Naive B cell (primary cell): Measurements from ENCODE around the gene PSD4. TPM values are rescaled to one million over a fixed set of nuclear protein-coding genes. Genes with fewer than 3 reads are reported as not detected.
A peak's percentile ranks its signal among the peaks of the same experiment; 100 is the strongest.

Experiments used
- ATAC-seq, 2 donors: fragments of 150-1000 bp; cut with Tn5 transposase; 2 replicates each; pipeline ENCODE4 v1.10.0; 2021; ENCODE audit warnings: low read depth in 2 of 2, mild to moderate bottlenecking in 2 of 2, moderate library complexity in 2 of 2
- DNase-seq: peaks from one replicate; pipeline ENCODE4 v3.0.0; 2022
- H3K27ac Mint-ChIP-seq, 6 donors: one replicate each; pipeline ENCODE4 v1.8.0; 2020 to 2022; ENCODE audit warnings: mild to moderate bottlenecking in 6 of 6, mixed read lengths in 6 of 6, moderate library complexity in 5 of 6, inconsistent platforms in 2 of 6
- H3K27me3 Mint-ChIP-seq, 3 donors: one replicate each; pipeline ENCODE4 v1.8.0; 2021 to 2022; ENCODE audit warnings: mixed read lengths in 3 of 3, mild to moderate bottlenecking in 1 of 3
- H3K36me3 Mint-ChIP-seq, 2 donors: one replicate each; pipeline ENCODE4 v1.8.0; 2020 to 2022; ENCODE audit warnings: mixed read lengths in 2 of 2, inconsistent platforms in 1 of 2, mild to moderate bottlenecking in 1 of 2
- H3K4me1 Mint-ChIP-seq, 3 donors: one replicate each; pipeline ENCODE4 v1.8.0; 2020 to 2022; ENCODE audit warnings: mixed read lengths in 3 of 3, inconsistent platforms in 1 of 3, mild to moderate bottlenecking in 1 of 3, moderate library complexity in 1 of 3
- H3K4me3 Mint-ChIP-seq, 8 donors: one replicate each; pipeline ENCODE4 v1.8.0; 2020 to 2022; ENCODE audit warnings: mild to moderate bottlenecking in 8 of 8, mixed read lengths in 8 of 8, moderate library complexity in 8 of 8, inconsistent platforms in 2 of 8
- H3K9me3 Mint-ChIP-seq, 7 donors: one replicate each; pipeline ENCODE4 v1.8.0; 2020 to 2022; ENCODE audit warnings: mixed read lengths in 7 of 7, mild to moderate bottlenecking in 5 of 7, inconsistent platforms in 2 of 7, moderate library complexity in 1 of 7
- polyA plus RNA-seq, 6 donors: library from polyadenylated mRNA; unstranded; fragments of 300-500 nt; fragmentation: Illumina TruSeq; gene quantifications; one replicate each; pipeline ENCODE4 v1.2.3, GENCODE V29; 2021; ENCODE audit warnings: low read depth in 6 of 6

PSD4 gene
- polyA plus RNA-seq, 6 donors from 2014 or later, result 16.2 to 47.5 (median 29.1) TPM

DNA sequence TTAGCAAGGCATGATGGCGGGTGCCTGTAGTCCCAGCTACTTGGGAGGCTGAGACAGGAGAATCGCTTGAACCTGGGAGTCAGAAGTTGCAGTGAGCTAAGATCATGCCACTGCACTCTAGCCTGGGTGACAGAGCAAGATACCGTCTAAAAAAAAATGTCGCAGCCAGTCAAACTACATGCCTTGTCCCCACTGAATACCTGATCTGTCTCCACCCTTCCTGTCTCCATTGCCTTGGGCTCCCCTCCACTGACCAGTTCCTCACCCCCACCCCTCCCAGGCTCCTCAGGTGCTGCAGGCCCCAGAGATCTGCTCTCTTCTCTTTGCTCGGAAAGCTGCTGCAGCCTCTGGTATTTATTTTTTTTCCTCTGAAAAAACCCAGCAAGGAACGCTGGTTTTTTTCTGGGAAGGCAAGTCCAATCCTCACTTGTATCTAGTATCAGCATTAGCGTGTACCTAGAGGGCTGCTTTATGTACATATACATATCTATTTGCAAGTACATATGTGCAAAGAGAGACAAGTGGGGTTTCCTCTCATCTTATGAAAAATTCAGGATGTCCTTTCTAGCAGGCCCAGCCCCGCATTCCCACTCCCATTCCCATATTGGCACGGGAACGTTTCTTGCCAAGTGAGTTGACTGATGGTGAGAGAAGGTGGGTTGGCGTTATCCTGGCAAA, 4.4 kb downstream of the PSD4 start:
- peaks cover 0 to 4% (median 0%) of the 10 kb centered on the region in 7 donors for H3K9me3 Mint-ChIP-seq
- H3K4me3 Mint-ChIP-seq, result peak overlapping the region; percentile 12 to 82 (median 54)
- no peak for DNase-seq
- H3K27ac Mint-ChIP-seq, result peak overlapping the region in 4 of 6 donors; percentile 14 to 87 (median 61)
- ATAC-seq, result no peak
- peaks cover 3 to 8% of the 10 kb centered on the region in 2 donors for H3K36me3 Mint-ChIP-seq
- H3K27me3 Mint-ChIP-seq, result no peaks in the 10 kb centered on the region
- H3K4me1 Mint-ChIP-seq, result peaks cover 79 to 94% (median 93%) of the 10 kb centered on the region in 3 donors

DNA sequence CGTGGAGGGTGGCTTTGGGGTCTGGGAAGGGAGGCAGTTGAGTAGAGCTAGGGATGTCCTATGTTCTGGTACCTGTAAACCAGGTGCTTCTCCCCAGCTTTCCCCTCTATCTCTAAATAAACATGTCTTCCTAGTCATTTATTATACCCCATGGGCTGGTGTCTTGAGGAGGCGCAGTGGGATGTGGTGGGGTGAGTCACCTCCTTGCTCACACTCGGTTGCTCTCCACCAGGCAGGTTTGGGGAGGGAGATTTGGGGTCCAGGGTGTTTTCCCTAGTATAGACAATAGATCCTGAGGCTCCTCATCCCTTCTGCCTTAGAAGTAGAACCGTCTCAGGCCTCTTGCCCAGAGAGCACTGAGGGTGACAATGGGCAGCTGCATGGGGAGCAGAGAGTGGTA, 5.1 kb downstream of the PSD4 start:
- Mint-ChIP-seq H3K9me3 (peaks cover 0 to 4% (median 0%) of the 10 kb centered on the region in 7 donors), H3K4me1 (peaks cover 79 to 94% (median 93%) of the 10 kb centered on the region in 3 donors), H3K27ac (peak overlapping the region in 5 of 6 donors; percentile 14 to 91 (median 84)), H3K27me3 (no peaks in the 10 kb centered on the region), H3K4me3 (peak overlapping the region in 7 of 8 donors; percentile 38 to 82 (median 62)), H3K36me3 (peaks cover 10 to 13% of the 10 kb centered on the region in 2 donors)
- no peak for ATAC-seq
- no peak for DNase-seq

DNA sequence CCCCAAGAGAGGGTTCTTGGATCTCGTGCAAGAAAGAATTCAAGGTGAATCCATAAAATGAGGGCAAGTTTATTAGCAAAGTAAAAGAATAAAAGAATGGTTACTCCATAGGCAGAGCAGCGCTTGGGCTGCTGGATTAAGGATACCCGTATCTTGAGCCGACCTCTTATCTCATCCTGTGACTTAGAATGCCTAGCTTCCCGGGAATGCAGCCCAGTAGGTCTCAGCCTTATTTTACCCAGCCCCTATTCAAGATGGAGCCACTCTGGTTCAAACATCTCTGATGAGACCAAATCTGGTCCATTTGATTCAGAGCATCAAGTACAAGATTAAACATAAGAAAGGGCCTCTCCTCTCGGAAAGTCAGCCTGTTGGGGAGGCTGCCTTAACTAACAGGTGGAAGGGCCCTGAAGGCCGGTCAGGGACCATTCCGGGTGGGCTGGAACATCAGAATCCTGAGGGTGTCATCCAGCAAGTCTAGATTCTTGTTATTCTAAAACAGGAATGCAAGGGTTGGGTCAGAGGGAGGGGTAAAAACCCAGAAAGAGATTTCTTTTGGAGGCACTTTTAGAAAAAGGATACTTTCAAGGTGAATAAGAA, 5.8 kb downstream of the PSD4 start:
- DNase-seq (no peak), ATAC-seq (no peak)
- Mint-ChIP-seq H3K4me1 (peaks cover 75 to 96% (median 90%) of the 10 kb centered on the region in 3 donors), H3K27ac (peak overlapping the region; percentile 60 to 94 (median 82)), H3K27me3 (no peaks in the 10 kb centered on the region), H3K36me3 (peaks cover 11 to 15% of the 10 kb centered on the region in 2 donors), H3K4me3 (peak overlapping the region in 7 of 8 donors; percentile 38 to 82 (median 59)), H3K9me3 (peaks cover 0 to 4% (median 0%) of the 10 kb centered on the region in 7 donors)

DNA sequence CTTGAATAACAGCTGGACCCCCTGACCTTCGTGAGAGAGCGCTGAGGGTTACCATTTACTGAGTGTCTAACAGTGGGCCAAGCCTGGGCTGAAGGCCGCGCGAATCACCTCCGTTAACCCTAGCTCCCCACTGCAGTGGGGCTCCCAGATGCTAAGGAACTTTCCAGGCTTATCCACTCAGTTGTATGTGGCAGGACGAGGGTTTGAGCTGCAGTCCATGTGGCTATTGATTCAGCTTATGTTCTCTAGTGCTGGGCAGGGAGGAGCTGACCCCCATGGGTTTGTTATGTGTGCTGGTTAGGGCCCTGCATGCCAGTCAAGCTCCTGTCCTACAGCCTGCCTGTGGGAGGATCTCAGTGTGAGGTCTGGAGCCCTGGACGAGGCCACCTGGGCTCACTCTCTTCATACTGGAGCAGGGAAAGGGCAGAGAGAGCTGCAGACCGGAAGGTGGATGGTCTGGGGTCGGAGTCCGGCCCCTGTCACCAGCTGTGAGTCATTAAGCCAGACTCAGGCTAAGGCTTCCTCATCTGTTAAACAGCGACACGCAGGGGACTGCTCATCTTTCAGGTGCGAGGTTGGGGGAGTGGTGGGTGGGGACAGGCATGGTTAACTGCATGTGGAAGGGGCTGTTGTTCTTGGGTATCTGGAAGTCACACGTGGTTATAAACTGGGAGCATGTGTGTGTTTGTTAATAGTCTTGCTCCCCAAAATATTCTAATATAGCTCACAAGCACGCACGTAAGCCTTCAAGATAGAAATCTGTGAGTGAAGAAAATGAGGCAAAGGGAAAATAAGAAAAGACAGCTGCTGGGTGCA, 6.6 kb downstream of the PSD4 start:
- Mint-ChIP-seq H3K4me1 (peaks cover 73 to 97% (median 91%) of the 10 kb centered on the region in 3 donors), H3K36me3 (peaks cover 10 to 11% of the 10 kb centered on the region in 2 donors), H3K27ac (peak overlapping the region; percentile 76 to 96 (median 81)), H3K4me3 (peak overlapping the region; percentile 56 to 80 (median 68)), H3K9me3 (peaks cover 0 to under 1% (median 0%) of the 10 kb centered on the region in 7 donors), H3K27me3 (no peaks in the 10 kb centered on the region)
- DNase-seq (no peak), ATAC-seq (no peak)

DNA sequence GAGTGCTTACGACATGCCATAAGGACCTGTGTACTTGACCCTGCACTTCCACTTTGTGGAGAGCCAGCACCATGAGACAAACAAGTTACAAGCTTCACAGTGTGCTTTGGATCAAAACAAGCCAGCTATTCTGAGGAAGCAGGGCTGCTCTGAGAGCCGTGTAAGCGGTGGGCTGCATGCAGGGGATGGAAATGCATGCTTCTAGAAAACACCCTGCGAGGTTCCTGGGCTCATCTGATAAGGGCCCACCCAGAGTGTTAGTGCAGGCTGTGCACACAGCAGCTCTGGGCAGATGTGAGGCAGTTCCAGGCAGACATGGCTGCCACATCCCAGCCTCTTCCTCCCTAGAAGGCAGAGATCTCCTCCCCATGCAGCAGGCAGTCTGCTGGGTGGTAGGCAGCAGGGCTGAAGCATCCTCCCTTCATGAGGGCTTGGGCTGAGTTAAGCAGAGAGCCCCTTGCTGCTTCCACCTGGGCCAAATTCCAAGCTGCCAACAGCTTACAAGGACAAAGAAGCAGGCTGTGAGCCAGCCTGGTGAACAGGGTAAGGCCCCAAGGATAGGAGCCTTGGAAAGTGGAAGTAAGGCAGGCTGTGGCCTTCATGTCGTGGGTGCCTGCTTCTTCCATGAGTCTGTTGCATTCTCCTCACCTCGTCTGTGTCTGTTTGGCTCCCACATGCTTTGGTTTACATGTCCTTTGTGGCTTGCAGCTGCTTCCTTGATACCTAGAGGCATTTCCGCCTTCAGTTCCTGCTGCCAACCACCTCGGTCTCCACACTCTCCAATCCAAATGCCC, 7.7 kb downstream of the PSD4 start:
- Mint-ChIP-seq H3K4me3 (peak overlapping the region; percentile 56 to 80 (median 70)), H3K36me3 (peaks cover 9 to 16% of the 10 kb centered on the region in 2 donors), H3K27me3 (no peaks in the 10 kb centered on the region), H3K27ac (peak overlapping the region in 5 of 6 donors; percentile 75 to 96 (median 82)), H3K9me3 (no peaks in the 10 kb centered on the region), H3K4me1 (peaks cover 77 to 96% (median 94%) of the 10 kb centered on the region in 3 donors)
- ATAC-seq, result peak; percentile 13 to 24
- no peak for DNase-seq

DNA sequence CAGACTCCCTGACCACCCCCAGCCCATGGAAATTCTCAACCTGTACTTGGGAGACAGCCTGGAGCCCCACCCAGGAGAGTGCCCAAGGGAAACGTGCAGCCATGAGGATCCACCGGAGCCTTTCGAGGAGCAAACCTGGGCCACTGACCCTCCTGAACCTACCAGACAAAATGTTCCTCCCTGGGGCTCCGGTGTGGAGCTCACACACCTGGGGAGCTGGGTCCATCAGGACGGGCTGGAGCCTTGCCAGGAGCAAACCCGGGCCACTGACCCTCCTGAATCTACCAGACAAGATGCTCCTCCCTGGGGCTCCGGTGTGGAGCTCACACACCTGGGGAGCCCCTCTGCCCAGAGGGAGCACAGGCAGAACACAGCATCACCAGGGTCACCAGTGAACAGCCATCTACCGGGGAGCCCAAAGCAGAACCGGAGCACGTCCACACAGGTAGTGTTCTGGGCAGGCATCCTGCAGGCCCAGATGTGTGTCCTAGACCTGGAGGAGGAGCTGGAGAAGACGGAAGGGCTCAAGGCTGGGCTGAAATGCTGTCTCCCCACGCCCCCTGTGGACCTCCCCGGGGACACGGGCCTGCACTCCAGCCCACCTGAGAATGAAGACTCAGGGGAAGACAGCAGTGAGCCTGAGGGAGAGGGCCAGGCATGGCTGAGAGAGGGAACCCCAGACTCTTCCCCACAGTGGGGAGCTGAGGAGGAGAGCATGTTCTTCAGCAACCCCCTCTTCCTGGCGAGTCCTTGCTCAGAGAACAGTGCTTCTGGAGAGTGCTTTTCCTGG, 8.9 kb downstream of the PSD4 start:
- ATAC-seq, result no peak
- H3K36me3 Mint-ChIP-seq, result peaks cover 11 to 21% of the 10 kb centered on the region in 2 donors
- peak overlapping the region in 1 of 8 donors; percentile 1 for H3K4me3 Mint-ChIP-seq

DNA sequence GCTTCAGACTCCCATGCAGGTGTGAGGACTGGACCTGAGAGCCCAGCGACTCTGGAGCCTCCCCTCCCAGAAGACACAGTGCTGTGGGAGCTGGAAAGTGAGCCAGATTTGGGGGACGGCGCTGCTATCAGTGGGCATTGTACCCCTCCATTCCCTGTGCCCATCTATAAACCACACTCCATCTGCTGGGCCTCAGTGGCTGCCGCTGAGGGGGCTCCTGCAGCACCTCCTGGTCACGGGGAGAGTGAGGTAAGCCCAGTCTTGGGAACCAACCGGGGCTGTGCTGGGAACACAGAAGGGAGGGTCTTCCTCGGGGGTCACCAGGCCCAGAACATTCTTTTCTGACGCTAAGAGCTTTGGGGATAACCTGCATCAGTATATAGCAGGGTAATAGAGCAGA, 9.5 kb downstream of the PSD4 start:
- Mint-ChIP-seq H3K4me1 (peaks cover 71 to 96% (median 89%) of the 10 kb centered on the region in 3 donors), H3K36me3 (peaks cover 13 to 26% of the 10 kb centered on the region in 2 donors), H3K4me3 (peak overlapping the region in 2 of 8 donors; percentile 45 to 54), H3K27ac (peak overlapping the region in 1 of 6 donors; percentile 75), H3K9me3 (no peaks in the 10 kb centered on the region), H3K27me3 (no peaks in the 10 kb centered on the region)
- no peak for ATAC-seq
- no peak for DNase-seq

More for the DNA sequence above, 8.9 kb downstream of the PSD4 start:
- H3K27me3 Mint-ChIP-seq, result no peaks in the 10 kb centered on the region
- no peak for DNase-seq
- H3K9me3 Mint-ChIP-seq, result no peaks in the 10 kb centered on the region
- H3K4me1 Mint-ChIP-seq, result peaks cover 71 to 96% (median 91%) of the 10 kb centered on the region in 3 donors
- H3K27ac Mint-ChIP-seq, result peak overlapping the region in 3 of 6 donors; percentile 42 to 88 (median 75)

DNA sequence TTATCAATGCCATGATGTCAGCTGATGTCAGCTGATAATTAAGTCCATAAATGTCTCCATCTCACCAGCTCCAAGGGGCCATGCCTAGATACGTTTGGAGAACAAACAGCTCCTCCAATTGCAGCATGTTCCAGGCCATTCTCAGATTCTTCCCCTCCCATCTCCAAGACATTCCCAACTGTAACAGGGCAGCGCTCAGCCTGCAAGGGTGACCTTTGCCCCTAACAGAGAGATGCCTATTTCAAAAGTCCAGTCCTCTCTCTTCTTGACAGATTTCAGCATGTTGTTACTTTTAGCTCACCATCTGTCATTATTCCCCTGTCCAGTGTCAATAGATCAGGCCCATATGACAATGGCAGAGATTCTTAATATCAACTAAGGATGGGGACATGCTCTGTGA, 9.9 kb downstream of the PSD4 start:
- no peaks in the 10 kb centered on the region for H3K9me3 Mint-ChIP-seq
- no peak for DNase-seq
- H3K27ac Mint-ChIP-seq, result peak overlapping the region in 3 of 6 donors; percentile 67 to 84 (median 75)
- peak overlapping the region in 2 of 8 donors; percentile 20 to 45 for H3K4me3 Mint-ChIP-seq
- H3K36me3 Mint-ChIP-seq, result peaks cover 13 to 26% of the 10 kb centered on the region in 2 donors
- H3K27me3 Mint-ChIP-seq, result no peaks in the 10 kb centered on the region
- ATAC-seq, result no peak
- peaks cover 67 to 96% (median 85%) of the 10 kb centered on the region in 3 donors for H3K4me1 Mint-ChIP-seq

DNA sequence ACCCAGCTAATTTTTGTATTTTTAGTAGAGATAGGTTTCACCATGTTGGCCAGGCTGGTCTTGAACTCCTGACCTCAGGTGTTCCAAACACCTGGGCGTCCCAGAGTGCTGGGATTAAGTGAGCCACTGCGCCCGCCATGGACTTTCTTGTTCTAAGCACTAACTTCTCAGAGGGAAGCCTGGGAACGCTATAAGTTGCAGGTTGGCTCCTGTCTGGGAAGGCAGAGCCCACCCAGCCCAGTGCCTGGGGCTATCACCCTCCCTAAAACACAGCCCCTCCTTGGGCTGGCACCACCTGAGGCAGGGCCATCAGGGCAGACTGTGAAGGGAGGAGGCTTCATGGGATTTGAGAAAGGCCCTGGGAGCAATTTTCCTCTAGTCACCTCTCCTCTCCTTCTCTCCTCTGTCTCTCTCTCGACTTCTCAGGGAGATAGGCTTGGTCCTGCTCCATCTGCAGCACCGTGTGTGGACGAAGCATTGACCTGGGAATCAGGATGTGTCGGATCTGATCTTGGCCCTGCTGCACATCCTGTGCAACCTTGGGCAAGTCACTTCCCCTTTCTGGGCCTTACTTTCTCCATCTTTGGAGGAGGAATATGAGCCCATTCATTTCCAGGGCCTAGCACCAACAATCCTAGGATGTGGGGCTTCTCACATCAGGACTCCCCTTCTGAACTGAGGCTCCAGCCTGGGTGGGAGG, 10.9 kb downstream of the PSD4 start:
- peaks cover 13 to 26% of the 10 kb centered on the region in 2 donors for H3K36me3 Mint-ChIP-seq
- H3K27ac Mint-ChIP-seq, result peak overlapping the region in 4 of 6 donors; percentile 39 to 90 (median 63)
- ATAC-seq (no peak), DNase-seq (no peak)
- H3K4me3 Mint-ChIP-seq, result peak overlapping the region in 2 of 8 donors; percentile 33 to 35
- no peaks in the 10 kb centered on the region for H3K9me3 Mint-ChIP-seq
- peaks cover 65 to 95% (median 85%) of the 10 kb centered on the region in 3 donors for H3K4me1 Mint-ChIP-seq
- H3K27me3 Mint-ChIP-seq, result no peaks in the 10 kb centered on the region

DNA sequence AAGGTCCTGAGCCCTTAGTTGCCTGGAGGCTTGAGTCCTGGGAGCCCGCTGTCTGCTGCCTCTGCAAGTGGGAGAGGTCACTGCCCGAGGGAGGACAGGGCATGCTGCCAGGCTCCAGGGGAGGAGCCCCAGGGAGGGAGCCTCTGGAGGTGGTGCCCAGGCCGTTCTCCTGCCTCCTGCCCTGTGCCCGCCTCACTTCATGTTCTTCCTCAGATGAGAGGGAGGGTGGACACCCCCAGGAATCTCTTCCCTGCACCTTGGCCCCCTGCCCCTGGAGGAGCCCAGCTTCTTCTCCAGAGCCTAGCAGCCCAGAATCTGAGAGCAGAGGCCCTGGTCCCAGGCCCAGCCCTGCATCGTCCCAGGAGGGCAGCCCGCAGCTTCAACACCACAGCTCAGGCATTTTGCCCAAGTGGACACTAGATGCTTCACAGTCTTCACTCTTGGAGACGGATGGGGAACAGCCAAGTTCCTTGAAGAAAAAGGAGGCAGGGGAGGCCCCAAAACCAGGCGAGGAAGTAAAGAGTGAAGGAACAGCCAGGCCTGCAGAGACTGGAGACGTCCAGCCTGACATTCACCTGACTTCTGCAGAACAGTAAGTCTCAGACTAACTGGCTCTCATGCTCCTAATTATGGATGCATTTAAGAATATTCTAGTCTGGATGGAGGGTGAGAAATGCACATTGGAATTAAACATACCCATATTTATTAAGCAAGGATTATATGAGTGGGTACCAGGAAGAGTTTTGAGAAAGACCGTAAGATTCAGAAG, 12.1 kb downstream of the PSD4 start:
- H3K4me3 Mint-ChIP-seq, result peak overlapping the region in 3 of 8 donors; percentile 7 to 34 (median 21)
- peak overlapping the region in 4 of 6 donors; percentile 39 to 91 (median 86) for H3K27ac Mint-ChIP-seq
- H3K4me1 Mint-ChIP-seq, result peaks cover 63 to 95% (median 85%) of the 10 kb centered on the region in 3 donors
- DNase-seq (no peak), ATAC-seq (no peak)
- no peaks in the 10 kb centered on the region for H3K9me3 Mint-ChIP-seq
- no peaks in the 10 kb centered on the region for H3K27me3 Mint-ChIP-seq
- peaks cover 13 to 26% of the 10 kb centered on the region in 2 donors for H3K36me3 Mint-ChIP-seq

DNA sequence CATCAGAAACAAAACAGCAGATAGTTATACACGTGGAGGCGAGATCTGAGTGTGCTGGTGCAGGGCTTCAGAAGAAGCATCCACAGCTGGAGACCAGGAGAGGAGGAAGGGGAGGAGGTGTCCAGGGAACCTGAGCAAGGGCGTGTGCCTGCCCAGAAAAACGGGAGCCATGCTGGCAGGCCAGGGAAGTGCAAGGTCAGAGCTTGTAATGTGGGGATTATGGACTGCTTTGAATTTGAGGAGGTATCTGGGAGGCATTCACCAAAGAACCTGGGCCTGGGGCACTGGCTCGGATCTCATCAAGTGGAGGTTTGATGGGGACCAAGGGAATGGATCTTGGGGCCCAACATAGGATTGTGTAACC, 12.6 kb downstream of the PSD4 start:
- H3K36me3 Mint-ChIP-seq, result peaks cover 13 to 26% of the 10 kb centered on the region in 2 donors
- peak overlapping the region in 3 of 6 donors; percentile 39 to 86 (median 63) for H3K27ac Mint-ChIP-seq
- H3K4me3 Mint-ChIP-seq, result peak overlapping the region in 2 of 8 donors; percentile 7 to 34
- peaks cover 59 to 95% (median 85%) of the 10 kb centered on the region in 3 donors for H3K4me1 Mint-ChIP-seq
- H3K27me3 Mint-ChIP-seq, result no peaks in the 10 kb centered on the region
- ATAC-seq, result no peak
- H3K9me3 Mint-ChIP-seq, result no peaks in the 10 kb centered on the region
- no peak for DNase-seq
